SU-DHL-6 (cell line): Measurements from ENCODE around the gene GPX4.

ENCODE experiments used
- H2AFZ ChIP-seq: fragments of 200-600 bp; sonication (generic); 2 replicates; pipeline ENCODE4 v1.6.1; 2014; ENCODE audit warnings: low read depth, mild to moderate bottlenecking, moderate library complexity, mixed read lengths, antibody characterized with exemption, low read length; ENCODE audit not compliant: severe bottlenecking
- H3F3A ChIP-seq: fragments of 200-600 bp; shearing (Covaris generic); 2 replicates; pipeline ENCODE4 v1.6.0; 2016; ENCODE audit warnings: antibody characterized with exemption, mild to moderate bottlenecking; ENCODE audit not compliant: insufficient read depth
- H3K27ac ChIP-seq: fragments of 200-600 bp; sonication (generic); 2 replicates; pipeline ENCODE4 v1.5.1; 2016; ENCODE audit warnings: low read depth, mild to moderate bottlenecking, low read length, moderate library complexity, mixed read lengths
- H3K27me3 ChIP-seq: fragments of 200-600 bp; sonication (generic), shearing (Covaris generic); 2 replicates; pipeline ENCODE4 v1.6.0; 2014; ENCODE audit warnings: mild to moderate bottlenecking, low read length
- H3K36me3 ChIP-seq: fragments of 200-600 bp; sonication (generic); 2 replicates; pipeline ENCODE4 v1.6.1; 2014; ENCODE audit warnings: mild to moderate bottlenecking, low read length, mixed read lengths
- H3K4me2 ChIP-seq: fragments of 300-600, 200-600 bp; shearing (Covaris generic), sonication (generic); 2 replicates; pipeline ENCODE4 v1.6.0; 2014; ENCODE audit warnings: low read length, low read depth, mild to moderate bottlenecking; ENCODE audit not compliant: poor library complexity, severe bottlenecking
- H3K4me3 ChIP-seq: fragments of 200-600 bp; sonication (generic); 2 replicates; pipeline ENCODE4 v1.5.1; 2014; ENCODE audit warnings: antibody characterized with exemption, low read length, mild to moderate bottlenecking, mixed read lengths; ENCODE audit not compliant: insufficient read depth, poor library complexity, severe bottlenecking
- H3K79me2 ChIP-seq: fragments of 200-600 bp; sonication (generic); 2 replicates; pipeline ENCODE4 v1.6.1; 2014; ENCODE audit warnings: mild to moderate bottlenecking, low read length, moderate library complexity; ENCODE audit not compliant: insufficient read depth
- H3K9ac ChIP-seq: fragments of 200-600 bp; sonication (generic); 2 replicates; pipeline ENCODE4 v1.7.0; 2014; ENCODE audit warnings: mild to moderate bottlenecking, low read length
- H3K9me2 ChIP-seq: fragments of 200-600 bp; sonication (generic); replicated peaks from 2 replicates; pipeline ENCODE4 v1.6.1; 2014; ENCODE audit warnings: low read length; ENCODE audit not compliant: insufficient read depth
- H3K9me3 ChIP-seq: fragments of 200-600 bp; sonication (generic); 2 replicates; pipeline ENCODE4 v1.6.1; 2014; ENCODE audit warnings: low read length, mixed read lengths; ENCODE audit not compliant: insufficient read depth
- H4K20me1 ChIP-seq: fragments of 200-600 bp; sonication (generic); 2 replicates; pipeline ENCODE4 v1.6.1; 2014; ENCODE audit warnings: low read depth, mild to moderate bottlenecking, antibody characterized with exemption, low read length, moderate library complexity, mixed read lengths
- EZH2phosphoT487 ChIP-seq: fragments of 200-600 bp; sonication (generic), shearing (Covaris generic); conservative IDR thresholded peaks from 2 replicates; pipeline ENCODE4 v1.6.1; 2018; ENCODE audit warnings: mild to moderate bottlenecking, antibody characterized with exemption, low read length, moderate library complexity, mixed read lengths
- TF ChIP-seq, protein P1 (sequence below): fragments of 200-600 bp; sonication (generic); IDR thresholded peaks from one replicate; pipeline ENCODE4 v1.5.1; 2017; ENCODE audit warnings: antibody characterized with exemption, mild to moderate bottlenecking, low read length, moderate library complexity; ENCODE audit not compliant: insufficient read depth, poor library complexity, severe bottlenecking

Gene GPX4

DNA sequence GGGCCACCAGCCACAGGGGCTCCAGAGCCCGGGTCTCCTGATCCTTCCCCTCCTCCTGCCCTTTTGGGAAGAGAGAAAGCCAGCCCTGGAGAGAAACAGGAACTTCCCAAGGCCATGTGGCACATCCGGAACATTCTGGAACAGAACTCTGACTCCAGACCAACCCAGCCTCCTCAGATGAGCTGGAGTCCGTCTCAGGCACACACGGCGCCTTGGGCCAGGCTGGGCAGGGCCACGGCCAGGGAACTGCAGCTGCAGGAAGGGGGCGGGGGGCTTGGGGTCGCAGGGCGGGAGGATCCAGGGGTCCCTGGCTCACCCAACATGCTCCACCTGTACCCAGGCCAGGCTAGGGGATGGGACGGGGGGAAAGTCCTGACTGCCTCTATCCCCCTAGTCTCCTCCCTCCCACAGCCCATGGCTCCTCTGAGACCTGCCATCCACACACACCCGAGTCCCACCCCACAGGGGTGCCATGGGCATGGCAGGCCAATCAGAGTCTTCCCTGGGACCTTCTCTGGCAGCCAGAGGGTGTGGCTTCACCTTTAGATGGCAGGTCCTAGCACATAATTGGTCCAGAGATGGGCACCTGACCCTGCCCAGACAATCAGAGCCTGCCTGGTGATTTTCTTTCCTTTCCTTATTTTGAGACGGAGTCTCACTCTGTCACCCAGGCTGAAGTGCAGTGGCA is 47.4 kb downstream of the GPX4 start:
- no peak overlapping the region for H3K4me3 ChIP-seq
- no peaks in the 10 kb centered on the region for H3K36me3 ChIP-seq
- no peaks in the 10 kb centered on the region for H3K79me2 ChIP-seq
- H3K27ac ChIP-seq: no peak overlapping the region
- no peaks in the 10 kb centered on the region for H4K20me1 ChIP-seq
- no peak for TF ChIP-seq EZH2phosphoT487
- TF ChIP-seq, protein P1, sequence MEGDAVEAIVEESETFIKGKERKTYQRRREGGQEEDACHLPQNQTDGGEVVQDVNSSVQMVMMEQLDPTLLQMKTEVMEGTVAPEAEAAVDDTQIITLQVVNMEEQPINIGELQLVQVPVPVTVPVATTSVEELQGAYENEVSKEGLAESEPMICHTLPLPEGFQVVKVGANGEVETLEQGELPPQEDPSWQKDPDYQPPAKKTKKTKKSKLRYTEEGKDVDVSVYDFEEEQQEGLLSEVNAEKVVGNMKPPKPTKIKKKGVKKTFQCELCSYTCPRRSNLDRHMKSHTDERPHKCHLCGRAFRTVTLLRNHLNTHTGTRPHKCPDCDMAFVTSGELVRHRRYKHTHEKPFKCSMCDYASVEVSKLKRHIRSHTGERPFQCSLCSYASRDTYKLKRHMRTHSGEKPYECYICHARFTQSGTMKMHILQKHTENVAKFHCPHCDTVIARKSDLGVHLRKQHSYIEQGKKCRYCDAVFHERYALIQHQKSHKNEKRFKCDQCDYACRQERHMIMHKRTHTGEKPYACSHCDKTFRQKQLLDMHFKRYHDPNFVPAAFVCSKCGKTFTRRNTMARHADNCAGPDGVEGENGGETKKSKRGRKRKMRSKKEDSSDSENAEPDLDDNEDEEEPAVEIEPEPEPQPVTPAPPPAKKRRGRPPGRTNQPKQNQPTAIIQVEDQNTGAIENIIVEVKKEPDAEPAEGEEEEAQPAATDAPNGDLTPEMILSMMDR: no peak
- H3K9ac ChIP-seq: no peak overlapping the region
- no peak overlapping the region for H3K4me2 ChIP-seq
- no peaks in the 10 kb centered on the region for H3K9me2 ChIP-seq
- H3K9me3 ChIP-seq: no peaks in the 10 kb centered on the region
- H3K27me3 ChIP-seq: no peaks in the 10 kb centered on the region
- H3F3A ChIP-seq: no peaks in the 10 kb centered on the region
- H2AFZ ChIP-seq: no peak overlapping the region

DNA sequence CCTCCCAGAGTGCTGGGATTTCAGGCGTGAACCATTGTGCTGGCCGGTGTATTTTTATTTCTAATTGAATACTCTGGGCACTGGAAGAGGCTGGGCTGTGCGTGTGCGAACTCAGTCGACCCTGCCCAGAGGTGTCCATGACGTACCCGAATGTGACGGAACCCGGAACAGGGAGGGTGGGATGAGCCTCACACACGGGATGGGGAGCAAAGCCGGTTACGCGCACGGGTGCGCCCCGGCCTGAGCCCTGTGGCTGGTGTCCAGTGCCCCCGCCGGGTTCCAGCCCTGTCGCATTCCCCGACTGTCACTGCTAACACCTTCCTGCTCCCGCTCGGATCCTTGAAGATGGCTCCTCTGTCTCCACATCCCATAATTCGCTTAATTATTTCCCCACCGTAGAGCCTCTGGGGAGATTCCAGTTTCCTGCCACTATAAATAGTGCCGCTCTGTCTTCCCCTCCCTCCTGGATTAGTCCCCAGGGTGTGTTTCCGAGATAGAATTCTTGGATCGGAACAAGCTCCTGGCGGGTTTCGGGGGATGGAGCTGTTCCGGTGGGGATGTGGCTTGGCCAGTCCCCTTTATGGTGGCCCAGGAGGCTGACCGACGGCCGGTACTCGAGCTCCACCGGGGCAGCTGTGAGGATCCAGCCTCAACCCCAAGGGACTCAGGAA is 48.3 kb downstream of the GPX4 start:
- Histone ChIP-seq H3K27me3 (no peaks in the 10 kb centered on the region), H3K4me2 (no peak overlapping the region), H3K36me3 (no peaks in the 10 kb centered on the region), H3K9me3 (no peaks in the 10 kb centered on the region), H3K4me3 (no peak overlapping the region), H3K9me2 (no peaks in the 10 kb centered on the region), H3K9ac (no peak overlapping the region), H3K79me2 (no peaks in the 10 kb centered on the region), H4K20me1 (no peaks in the 10 kb centered on the region), H3F3A (no peaks in the 10 kb centered on the region), H3K27ac (no peak overlapping the region), H2AFZ (no peak overlapping the region)
- TF ChIP-seq, protein P1: no peak
- no peak for TF ChIP-seq EZH2phosphoT487

DNA sequence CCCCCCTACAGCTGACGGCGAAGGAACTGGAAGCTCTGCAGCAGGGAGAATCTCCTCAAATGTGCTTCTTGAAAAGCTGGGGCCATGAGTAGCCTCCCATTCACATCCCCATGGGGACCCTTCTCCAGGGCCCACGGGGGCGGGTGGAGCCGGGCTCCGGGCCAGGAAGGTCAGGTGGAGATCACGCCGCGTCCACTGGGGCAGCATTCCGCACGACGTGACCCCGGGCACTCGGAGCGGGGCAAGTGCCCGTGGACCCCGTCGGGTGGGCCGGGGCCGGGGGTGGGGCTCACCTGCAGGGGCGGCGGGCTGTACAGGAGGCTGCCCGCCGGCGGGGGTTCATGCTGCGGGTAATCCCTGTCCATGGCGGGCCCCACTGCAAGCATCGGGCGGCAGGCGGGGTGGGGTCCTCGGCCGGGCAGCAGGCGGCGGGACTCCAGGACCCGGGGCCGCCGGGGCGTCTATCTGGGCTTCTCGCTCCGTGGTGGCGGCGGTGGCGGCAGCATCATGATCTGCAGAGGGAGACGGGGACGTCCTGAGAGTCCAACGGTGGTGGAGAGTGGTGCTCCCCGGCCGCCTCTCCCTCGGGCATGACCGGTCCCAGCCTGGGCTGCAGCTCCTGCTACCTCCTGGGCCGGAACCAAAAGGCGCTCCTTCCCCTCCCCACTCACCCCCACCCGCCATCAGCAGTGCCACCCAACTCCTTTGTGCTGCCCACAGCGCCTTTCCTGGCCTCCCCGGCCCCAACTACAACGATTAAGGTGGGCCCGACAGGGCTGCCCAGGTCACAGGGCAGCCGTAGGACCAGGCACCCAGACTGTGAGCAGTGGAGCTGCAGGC is 50.3 kb downstream of the GPX4 start:
- H3K27ac ChIP-seq: no peak overlapping the region
- no peaks in the 10 kb centered on the region for H3K9me3 ChIP-seq
- H3K36me3 ChIP-seq: no peaks in the 10 kb centered on the region
- H3K9me2 ChIP-seq: no peaks in the 10 kb centered on the region
- H3K9ac ChIP-seq: no peak overlapping the region
- TF ChIP-seq, protein P1: no peak
- TF ChIP-seq EZH2phosphoT487: no peak
- H3K27me3 ChIP-seq: no peaks in the 10 kb centered on the region
- no peak overlapping the region for H3K4me3 ChIP-seq
- H3F3A ChIP-seq: no peaks in the 10 kb centered on the region
- no peak overlapping the region for H3K4me2 ChIP-seq
- no peaks in the 10 kb centered on the region for H4K20me1 ChIP-seq
- H3K79me2 ChIP-seq: no peaks in the 10 kb centered on the region
- H2AFZ ChIP-seq: no peak overlapping the region
